HL-60 (cell line): ENCODE data around the gene TENM3.

Source experiments
- DNase-seq, 2 experiments: peaks; one replicate each; pipeline ENCODE4 v3.0.0-alpha.2; 2010 to 2020; ENCODE audit warnings: low read depth in 1 of 2, low spot score in 1 of 2
- H3K27ac ChIP-seq: fragments of 250-450 bp; sonication (Bioruptor Pico); replicated peaks from 2 replicates; pipeline ENCODE4 v1.5.1; 2020; ENCODE audit warnings: mild to moderate bottlenecking, moderate library complexity
- H3K27me3 ChIP-seq: fragments of 250-450 bp; sonication (Bioruptor Pico); 2 replicates; pipeline ENCODE4 v1.5.1; 2021; ENCODE audit warnings: mild to moderate bottlenecking, moderate library complexity; ENCODE audit not compliant: insufficient read depth, poor library complexity, severe bottlenecking
- H3K4me3 ChIP-seq: replicated peaks from 2 replicates; pipeline ENCODE4 v1.5.1; 2011; ENCODE audit warnings: mild to moderate bottlenecking, control low read depth, low read length; ENCODE audit not compliant: insufficient read depth
- GABPA ChIP-seq: IDR thresholded peaks from 2 replicates; pipeline ENCODE4 v1.6.1; 2012; ENCODE audit warnings: low read depth
- POLR2AphosphoS5 ChIP-seq: IDR thresholded peaks from 2 replicates; pipeline ENCODE4 v1.6.1; 2012; ENCODE audit warnings: low read depth
- REST ChIP-seq: IDR thresholded peaks from 2 replicates; pipeline ENCODE4 v1.6.1; 2012; ENCODE audit warnings: low read depth; ENCODE audit not compliant: insufficient replicate concordance
- SPI1 ChIP-seq: IDR thresholded peaks from 2 replicates; pipeline ENCODE4 v1.6.1; 2012; ENCODE audit warnings: low read depth, mild to moderate bottlenecking, borderline replicate concordance
- TF ChIP-seq, protein P1 (sequence below): IDR thresholded peaks from one replicate; pipeline ENCODE4 v1.5.1; 2011; ENCODE audit warnings: low read length, control low read depth, inconsistent platforms; ENCODE audit not compliant: insufficient read depth

The TENM3 gene

GRCh38 chr4:182547435-182547834 is 304.2 kb downstream of the TENM3 start:
- Histone ChIP-seq H3K27me3 (no peaks in the 10 kb centered on the region), H3K27ac (no peak overlapping the region), H3K4me3 (no peak overlapping the region)
- TF ChIP-seq, protein P1, sequence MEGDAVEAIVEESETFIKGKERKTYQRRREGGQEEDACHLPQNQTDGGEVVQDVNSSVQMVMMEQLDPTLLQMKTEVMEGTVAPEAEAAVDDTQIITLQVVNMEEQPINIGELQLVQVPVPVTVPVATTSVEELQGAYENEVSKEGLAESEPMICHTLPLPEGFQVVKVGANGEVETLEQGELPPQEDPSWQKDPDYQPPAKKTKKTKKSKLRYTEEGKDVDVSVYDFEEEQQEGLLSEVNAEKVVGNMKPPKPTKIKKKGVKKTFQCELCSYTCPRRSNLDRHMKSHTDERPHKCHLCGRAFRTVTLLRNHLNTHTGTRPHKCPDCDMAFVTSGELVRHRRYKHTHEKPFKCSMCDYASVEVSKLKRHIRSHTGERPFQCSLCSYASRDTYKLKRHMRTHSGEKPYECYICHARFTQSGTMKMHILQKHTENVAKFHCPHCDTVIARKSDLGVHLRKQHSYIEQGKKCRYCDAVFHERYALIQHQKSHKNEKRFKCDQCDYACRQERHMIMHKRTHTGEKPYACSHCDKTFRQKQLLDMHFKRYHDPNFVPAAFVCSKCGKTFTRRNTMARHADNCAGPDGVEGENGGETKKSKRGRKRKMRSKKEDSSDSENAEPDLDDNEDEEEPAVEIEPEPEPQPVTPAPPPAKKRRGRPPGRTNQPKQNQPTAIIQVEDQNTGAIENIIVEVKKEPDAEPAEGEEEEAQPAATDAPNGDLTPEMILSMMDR = no peak
- DNase-seq = no peak

DNA sequence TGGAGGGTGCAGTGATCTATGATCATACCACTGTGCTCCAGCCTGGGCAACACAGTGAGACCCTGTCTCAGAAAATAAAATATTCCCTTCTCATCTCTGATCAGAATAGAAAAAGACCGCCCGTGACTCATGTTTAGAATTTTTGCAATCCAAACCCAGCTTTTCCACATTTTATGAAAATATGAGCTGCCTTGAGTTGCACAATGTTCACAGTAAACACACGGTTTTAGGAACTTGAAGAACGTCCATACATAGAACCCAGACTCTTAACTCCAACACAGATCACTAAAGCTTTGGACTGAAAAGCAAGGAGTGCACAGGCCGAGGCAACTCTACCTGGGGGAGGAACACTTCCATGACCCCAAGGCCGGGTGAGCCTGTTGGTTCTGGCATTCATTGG is 305.0 kb downstream of the TENM3 start:
- no peak for DNase-seq
- no peaks in the 10 kb centered on the region for H3K27me3 ChIP-seq
- TF ChIP-seq REST = no peak
- TF ChIP-seq SPI1 = no peak
- TF ChIP-seq, protein P1 = no peak
- TF ChIP-seq GABPA = no peak
- no peak for TF ChIP-seq POLR2AphosphoS5
- H3K27ac ChIP-seq = no peak overlapping the region
- H3K4me3 ChIP-seq = no peak overlapping the region

GRCh38 chr4:182549356-182549755 is 306.2 kb downstream of the TENM3 start:
- TF ChIP-seq GABPA (no peak), POLR2AphosphoS5 (no peak), SPI1 (no peak), REST (no peak)
- TF ChIP-seq, protein P1 = no peak
- Histone ChIP-seq H3K4me3 (no peak overlapping the region), H3K27me3 (no peaks in the 10 kb centered on the region), H3K27ac (no peak overlapping the region)
- DNase-seq = no peak

GRCh38 chr4:182552948-182553347 is 309.7 kb downstream of the TENM3 start:
- no peak for DNase-seq
- Histone ChIP-seq H3K27ac (no peak overlapping the region), H3K4me3 (no peak overlapping the region), H3K27me3 (no peaks in the 10 kb centered on the region)
- TF ChIP-seq SPI1 (no peak), REST (no peak), POLR2AphosphoS5 (no peak)
